ENCODE data around the gene CALCOCO1.

GRCh38 chr12:53677800-53678148 lies 49.5 kb downstream of the CALCOCO1 start:
- no peak for TF ChIP-seq CTCF (IDR thresholded peaks at IDR 0.05)
- TF ChIP-seq POLR2A (IDR thresholded peaks at IDR 0.05), result no peak

All from adrenal gland (tissue), 5 donors.